AG10803 (cell line): ENCODE measurements around the gene BLM.

Source experiments
- DNase-seq: peaks from one replicate; pipeline ENCODE4 v3.0.0; 2010; ENCODE audit warnings: low read depth
- H3K4me3 ChIP-seq: 2 replicates; pipeline ENCODE4 v1.5.1; 2011; ENCODE audit warnings: mild to moderate bottlenecking, low read length, control low read depth
- TF ChIP-seq, protein P1 (sequence below): conservative IDR thresholded peaks from 2 replicates; pipeline ENCODE4 v1.5.1; 2011; ENCODE audit warnings: mild to moderate bottlenecking, low read length, control low read depth, inconsistent platforms

The BLM gene

DNA sequence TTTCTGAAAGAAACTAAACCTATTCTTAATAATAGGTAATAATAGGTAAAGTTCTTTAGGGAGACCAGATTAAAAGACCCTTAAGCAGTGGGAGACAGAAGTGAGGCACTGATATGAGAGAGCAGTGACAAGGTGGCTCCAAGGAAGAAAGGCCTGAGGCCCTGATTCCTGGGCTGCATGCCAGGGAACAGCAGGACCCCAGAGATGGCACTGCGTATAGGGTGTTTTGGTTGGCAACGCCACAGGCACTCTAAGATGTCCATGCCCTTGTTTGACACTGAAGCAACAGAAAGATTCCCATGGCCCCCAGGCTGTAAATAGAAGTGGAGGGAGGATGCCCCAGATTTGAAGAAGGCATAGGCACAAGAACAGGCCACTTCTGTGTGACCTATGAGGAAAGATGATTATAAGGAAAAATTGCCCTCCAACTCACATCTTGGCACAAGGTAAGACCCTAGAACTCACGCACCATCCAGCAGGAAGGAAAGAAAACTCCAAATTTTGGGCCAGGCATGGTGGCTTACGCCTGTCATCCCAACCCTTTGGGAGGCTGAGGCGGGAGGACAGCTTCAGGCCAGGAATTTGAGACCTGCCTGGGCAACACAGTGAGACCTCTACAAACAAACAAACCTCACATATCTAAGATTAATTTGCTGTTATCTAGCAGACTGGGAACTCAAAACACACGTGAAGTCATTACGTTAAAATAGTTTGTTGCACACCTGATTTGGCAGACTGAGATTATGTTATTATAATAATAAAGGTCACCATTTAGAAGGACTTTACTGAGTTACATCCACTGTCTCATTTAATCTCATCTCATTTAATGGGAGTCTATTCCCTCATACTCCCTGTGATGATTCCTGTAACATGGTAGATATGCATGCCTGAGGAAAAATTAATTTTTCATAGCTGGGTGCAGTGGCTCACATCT is 10.5 kb upstream of the BLM start:
- DNase-seq: no peak

DNA sequence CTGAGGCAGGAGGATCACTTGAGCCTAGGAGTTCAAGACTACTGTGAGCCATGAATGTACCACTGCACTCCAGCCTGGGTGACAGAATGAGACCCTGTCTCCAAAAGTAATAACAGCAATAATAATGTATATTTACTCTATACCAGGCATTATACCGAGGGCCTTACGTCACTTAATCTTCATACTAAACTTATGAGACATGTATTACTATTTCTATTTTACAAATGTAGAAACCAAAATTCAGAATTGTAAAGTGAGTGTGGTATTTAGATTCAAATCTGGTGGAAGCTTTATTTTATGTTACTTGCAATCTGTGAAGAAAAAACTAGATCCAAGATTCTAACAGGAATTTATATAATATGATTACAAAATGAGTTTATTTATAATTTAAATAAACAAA is 9.7 kb upstream of the BLM start:
- TF ChIP-seq, protein P1, sequence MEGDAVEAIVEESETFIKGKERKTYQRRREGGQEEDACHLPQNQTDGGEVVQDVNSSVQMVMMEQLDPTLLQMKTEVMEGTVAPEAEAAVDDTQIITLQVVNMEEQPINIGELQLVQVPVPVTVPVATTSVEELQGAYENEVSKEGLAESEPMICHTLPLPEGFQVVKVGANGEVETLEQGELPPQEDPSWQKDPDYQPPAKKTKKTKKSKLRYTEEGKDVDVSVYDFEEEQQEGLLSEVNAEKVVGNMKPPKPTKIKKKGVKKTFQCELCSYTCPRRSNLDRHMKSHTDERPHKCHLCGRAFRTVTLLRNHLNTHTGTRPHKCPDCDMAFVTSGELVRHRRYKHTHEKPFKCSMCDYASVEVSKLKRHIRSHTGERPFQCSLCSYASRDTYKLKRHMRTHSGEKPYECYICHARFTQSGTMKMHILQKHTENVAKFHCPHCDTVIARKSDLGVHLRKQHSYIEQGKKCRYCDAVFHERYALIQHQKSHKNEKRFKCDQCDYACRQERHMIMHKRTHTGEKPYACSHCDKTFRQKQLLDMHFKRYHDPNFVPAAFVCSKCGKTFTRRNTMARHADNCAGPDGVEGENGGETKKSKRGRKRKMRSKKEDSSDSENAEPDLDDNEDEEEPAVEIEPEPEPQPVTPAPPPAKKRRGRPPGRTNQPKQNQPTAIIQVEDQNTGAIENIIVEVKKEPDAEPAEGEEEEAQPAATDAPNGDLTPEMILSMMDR: no peak
- no peak for DNase-seq
- no peak overlapping the region for H3K4me3 ChIP-seq

More for the DNA sequence above, 10.5 kb upstream of the BLM start:
- TF ChIP-seq, protein P1: no peak
- no peak overlapping the region for H3K4me3 ChIP-seq

DNA sequence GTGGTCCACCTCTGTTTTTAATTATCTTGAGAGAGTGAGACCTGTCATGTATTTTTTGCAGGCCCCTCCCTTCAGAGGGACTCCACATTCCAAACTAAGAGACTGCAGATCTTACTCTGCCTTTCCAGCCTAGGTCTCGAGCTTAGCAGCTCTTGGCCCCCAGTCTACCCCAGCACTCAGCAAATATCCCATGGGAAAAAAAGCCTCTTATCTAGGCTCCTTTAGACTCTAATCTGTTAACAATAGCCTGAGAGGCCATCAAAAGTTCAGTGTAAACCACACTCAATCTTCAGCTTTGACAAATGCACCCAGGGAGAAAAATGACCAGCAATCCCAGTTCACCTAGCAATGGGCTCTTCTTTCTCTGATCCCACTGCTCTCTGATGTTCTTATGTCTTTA is 8.6 kb upstream of the BLM start:
- H3K4me3 ChIP-seq: no peak overlapping the region
- DNase-seq: no peak
- TF ChIP-seq, protein P1: no peak

DNA sequence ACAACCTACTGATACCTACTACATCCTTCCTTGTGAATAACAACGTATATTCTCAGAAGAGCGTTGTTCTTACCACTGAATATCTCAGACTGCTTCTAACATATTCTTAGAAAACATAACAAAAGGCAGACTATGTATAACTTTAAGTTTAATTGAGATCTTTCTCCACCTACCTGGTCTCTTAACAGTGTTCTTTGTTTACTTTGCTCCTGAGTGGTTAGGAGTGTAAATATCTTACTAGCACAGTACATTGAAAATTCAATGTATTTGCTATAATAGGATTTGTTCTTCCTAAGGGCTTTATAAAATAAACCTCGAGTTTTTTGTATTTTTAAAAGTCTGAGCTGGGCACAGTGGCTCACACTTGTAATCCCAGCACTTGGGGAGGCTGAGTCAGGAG is 7.9 kb upstream of the BLM start:
- no peak overlapping the region for H3K4me3 ChIP-seq
- no peak for DNase-seq
- TF ChIP-seq, protein P1: no peak

DNA sequence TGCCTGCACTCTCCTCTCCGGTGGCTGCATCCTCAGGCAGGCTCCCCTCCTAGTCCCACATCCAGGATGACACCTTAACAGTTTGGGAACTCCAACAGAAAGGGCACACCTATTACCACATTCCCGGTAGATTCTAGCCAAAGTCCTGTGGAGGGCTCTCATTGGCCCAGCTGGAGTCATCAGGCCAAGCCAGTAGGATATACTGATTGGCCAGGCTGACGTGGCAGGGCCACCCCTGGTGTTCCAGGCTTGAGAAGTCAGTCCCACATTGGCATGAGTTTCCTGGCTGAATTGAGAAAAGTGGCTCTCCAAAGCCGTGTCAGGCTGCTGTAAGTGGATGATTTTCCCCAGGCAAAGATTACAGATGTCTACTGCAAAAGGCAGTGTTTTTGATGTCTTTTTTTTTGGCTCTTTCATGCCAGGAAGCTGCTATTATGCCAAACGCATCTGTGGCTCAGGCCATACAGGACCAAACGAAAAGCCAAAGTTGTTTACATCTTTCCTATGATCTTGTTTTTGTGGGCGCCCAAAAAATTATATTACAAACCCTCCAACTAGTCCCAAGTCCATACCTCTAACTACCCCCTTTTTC is 6.6 kb upstream of the BLM start:
- no peak overlapping the region for H3K4me3 ChIP-seq
- DNase-seq: no peak
- TF ChIP-seq, protein P1: no peak

DNA sequence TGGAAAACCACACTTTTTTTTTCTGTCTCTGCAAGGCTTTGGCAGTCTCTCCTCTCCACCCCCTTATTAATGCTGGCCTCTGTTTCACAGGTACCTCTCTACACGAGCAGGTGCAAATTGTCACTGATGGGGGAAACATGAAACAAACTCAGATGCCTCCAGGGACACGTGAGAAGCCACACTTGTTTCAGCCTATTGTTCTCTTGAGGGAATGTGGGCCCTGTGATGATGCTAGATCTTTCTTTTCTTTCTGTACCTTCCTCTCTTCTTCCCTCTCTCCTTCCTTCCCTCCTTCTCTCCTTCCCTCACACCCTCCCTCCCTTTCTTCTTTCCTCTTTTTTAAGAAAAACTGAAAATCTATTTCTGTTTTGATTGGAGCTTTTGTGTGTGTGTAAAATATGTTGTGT is 5.7 kb upstream of the BLM start:
- TF ChIP-seq, protein P1: no peak
- H3K4me3 ChIP-seq: no peak overlapping the region
- no peak for DNase-seq

DNA sequence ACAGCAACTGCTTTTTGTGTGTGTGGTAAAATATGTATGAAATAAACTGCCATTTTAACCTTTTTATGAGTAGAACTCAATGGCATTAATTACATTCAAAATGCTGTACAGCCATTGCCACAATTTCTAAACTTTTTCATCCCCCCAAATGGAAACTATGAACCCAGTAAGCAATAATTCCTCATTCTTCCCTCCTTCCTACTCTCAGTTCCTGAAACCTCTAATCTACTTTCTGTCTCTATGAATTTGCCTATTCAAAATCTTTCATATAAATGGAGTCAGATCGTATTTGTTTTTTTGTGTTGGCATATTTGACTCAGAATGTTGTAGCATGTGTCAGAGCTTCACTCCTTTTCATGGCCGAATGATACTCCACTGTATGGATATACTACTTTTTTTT is 5.3 kb upstream of the BLM start:
- DNase-seq: no peak
- H3K4me3 ChIP-seq: no peak overlapping the region
- TF ChIP-seq, protein P1: no peak
